Stimulated activated naive CD8-positive, alpha-beta T cell treated with anti-CD3 and anti-CD28 coated beads, Interleukin-15, Interleukin-2, amounts not matched to agents 100 U/mL and 50 U/mL, for 24 hours (primary cell): ENCODE data around the gene UGT1A6.

Experiments used
- ATAC-seq: fragments of 150-1000 bp; cut with Tn5 transposase; one replicate; pipeline ENCODE4 v1.10.0; 2021
- DNase-seq: peaks from one replicate; pipeline ENCODE4 v3.0.0; 2021

Gene UGT1A6

DNA sequence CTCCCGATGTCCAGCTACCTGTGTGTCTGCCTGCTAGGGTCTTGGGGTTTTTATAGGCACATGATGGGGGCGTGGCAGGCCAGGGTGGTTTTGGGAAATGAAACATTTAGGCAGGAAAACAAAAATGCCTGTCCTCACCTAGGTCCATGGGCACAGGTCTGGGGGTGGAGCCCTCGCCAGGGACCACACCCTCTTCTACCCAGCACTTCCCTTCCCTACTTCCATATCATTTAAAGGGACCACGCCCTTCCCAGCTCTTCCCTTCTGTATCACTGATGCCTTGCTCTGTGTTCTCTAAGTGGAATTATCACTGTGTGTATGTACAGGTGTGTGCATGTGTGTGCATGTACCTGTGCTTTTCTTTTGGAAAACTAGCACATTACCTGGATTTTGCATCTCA lies 73.7 kb downstream of the UGT1A6 start:
- ATAC-seq (no peak), DNase-seq (no peak)

DNA sequence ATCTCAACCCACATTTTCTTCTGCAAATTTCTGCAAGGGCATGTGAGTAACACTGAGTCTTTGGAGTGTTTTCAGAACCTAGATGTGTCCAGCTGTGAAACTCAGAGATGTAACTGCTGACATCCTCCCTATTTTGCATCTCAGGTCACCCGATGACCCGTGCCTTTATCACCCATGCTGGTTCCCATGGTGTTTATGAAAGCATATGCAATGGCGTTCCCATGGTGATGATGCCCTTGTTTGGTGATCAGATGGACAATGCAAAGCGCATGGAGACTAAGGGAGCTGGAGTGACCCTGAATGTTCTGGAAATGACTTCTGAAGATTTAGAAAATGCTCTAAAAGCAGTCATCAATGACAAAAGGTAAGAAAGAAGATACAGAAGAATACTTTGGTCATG lies 75.4 kb downstream of the UGT1A6 start:
- no peak for ATAC-seq
- no peak for DNase-seq

GRCh38 chr2:233769260-233769659 lies 76.6 kb downstream of the UGT1A6 start:
- DNase-seq (no peak), ATAC-seq (no peak)

DNA sequence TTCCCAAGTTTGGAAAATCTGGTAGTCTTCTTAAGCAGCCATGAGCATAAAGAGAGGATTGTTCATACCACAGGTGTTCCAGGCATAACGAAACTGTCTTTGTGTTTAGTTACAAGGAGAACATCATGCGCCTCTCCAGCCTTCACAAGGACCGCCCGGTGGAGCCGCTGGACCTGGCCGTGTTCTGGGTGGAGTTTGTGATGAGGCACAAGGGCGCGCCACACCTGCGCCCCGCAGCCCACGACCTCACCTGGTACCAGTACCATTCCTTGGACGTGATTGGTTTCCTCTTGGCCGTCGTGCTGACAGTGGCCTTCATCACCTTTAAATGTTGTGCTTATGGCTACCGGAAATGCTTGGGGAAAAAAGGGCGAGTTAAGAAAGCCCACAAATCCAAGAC lies 79.5 kb downstream of the UGT1A6 start:
- ATAC-seq (no peak), DNase-seq (no peak)

DNA sequence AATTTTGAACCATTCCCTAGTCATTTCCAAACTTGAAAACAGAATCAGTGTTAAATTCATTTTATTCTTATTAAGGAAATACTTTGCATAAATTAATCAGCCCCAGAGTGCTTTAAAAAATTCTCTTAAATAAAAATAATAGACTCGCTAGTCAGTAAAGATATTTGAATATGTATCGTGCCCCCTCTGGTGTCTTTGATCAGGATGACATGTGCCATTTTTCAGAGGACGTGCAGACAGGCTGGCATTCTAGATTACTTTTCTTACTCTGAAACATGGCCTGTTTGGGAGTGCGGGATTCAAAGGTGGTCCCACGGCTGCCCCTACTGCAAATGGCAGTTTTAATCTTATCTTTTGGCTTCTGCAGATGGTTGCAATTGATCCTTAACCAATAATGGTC lies 79.9 kb downstream of the UGT1A6 start:
- ATAC-seq (no peak), DNase-seq (no peak)

DNA sequence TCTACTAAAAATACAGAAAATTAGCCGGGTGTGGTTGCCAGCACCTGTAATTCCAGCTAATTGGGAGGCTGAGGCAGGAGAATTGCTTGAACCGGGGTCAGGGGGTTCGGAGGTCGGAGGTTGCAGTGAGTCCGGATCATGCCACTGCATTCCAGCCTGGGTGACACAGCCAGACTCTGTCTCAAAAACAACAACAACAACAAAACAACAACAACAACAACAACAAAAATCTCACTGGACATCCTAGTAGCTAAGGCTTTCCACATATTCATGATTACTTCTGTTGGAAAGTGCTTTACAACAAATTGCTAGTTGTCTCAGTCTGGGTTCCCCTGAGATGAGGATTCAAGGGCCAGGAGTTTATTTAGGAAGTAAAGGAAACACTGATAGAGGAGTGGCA lies 81.2 kb downstream of the UGT1A6 start:
- no peak for DNase-seq
- no peak for ATAC-seq

DNA sequence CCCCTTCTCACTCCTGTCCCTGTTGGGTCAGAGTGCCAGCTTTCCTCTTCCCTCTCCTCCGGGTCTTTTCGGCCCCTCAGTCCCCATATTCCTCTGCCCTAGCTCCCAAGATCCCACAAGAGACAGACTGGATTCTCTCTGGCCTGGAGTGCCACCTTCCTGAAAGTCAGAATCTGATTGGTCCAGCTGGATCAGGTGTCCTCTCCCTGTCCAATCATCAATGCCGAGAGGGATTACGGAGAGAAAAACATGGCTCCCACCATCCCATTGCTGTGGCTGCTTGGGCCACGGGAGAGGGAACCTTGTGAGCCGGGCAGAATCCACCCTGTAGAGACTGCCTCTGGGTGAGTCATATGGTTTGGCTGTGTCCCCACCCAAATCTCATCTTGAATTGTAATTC lies 82.7 kb downstream of the UGT1A6 start:
- DNase-seq, result no peak
- no peak for ATAC-seq

DNA sequence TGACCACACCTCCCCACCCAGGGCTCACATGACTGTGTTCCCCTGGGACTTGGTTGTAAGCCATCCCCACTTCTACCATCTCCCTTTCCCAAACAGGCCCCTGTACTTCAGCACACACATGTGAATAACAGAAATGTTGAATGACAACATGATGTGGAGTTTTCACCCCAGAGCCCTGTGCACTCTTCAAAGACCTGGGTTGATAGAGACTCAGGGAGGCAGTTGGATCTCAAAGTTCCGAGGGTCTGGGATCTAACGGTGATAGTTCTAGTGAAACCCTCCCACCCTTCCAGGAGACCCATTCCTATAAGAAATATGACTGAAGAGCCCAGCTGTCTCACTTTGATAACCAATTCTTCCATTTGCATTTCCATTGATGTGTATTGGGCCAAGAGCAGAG lies 85.3 kb downstream of the UGT1A6 start, which contains the start of gene MROH2A:
Gene MROH2A (plus strand): TSS at position 301 of the 400 bp plus-strand sequence. CDS start 1,029 bp downstream, outside the sequence.
- ATAC-seq, result no peak
- DNase-seq, result no peak

GRCh38 chr2:233779722-233780121 lies 87.0 kb downstream of the UGT1A6 start:
- DNase-seq, result no peak
- ATAC-seq, result no peak

DNA sequence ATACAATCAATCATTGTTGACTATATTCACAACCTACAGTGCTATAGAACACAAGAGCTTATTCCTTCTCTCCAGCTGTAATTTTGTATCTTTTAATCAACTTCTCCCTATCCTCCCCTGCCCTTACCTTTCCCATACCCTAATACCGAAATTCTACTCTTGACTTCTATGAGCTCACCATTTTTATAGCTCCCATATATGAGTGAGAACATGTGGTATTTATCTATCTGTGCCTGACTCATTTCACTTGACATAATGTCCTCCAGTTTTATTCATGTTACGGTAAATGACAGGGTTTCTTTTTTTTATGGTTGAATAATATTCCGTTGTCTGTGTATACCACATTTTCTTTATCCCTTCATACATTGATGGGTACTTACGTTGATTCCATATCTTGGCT lies 88.1 kb downstream of the UGT1A6 start:
- ATAC-seq, result no peak

DNA sequence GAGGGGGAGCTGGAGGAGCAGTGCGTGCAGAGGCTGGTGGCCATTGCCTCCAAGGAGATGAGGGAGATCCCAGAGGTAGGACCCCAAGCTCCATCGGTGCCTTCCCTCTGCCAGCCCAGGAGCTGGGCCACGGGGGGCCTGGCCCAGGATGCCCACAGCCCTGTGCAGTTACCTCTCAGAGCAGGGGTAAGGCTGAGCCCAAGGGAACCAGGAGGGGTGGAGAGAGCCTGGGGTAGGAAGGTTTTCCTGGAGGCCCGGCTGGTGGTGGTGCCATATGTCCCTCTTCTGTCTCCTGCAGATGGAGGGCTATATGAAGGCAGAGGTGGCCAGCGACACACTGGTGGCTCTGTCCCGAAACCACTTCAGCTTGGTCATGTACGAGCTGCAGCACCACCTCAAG lies 96.9 kb downstream of the UGT1A6 start:
- DNase-seq (no peak), ATAC-seq (peak; percentile 32)

More for the DNA sequence above, 88.1 kb downstream of the UGT1A6 start:
- no peak for DNase-seq

- ATAC-seq (no peak), DNase-seq (no peak)
These were observed 98.6 kb downstream of the UGT1A6 start for GRCh38 chr2:233791151-233791882.

- no peak for ATAC-seq
- DNase-seq, result no peak
These were observed 99.2 kb downstream of the UGT1A6 start for GRCh38 chr2:233791883-233792329.

- ATAC-seq (no peak), DNase-seq (no peak)
These were observed 100.0 kb downstream of the UGT1A6 start for GRCh38 chr2:233792720-233793119.

- ATAC-seq (no peak), DNase-seq (no peak)
These were observed 100.9 kb downstream of the UGT1A6 start for GRCh38 chr2:233793465-233794127.

- ATAC-seq (no peak), DNase-seq (no peak)
These were observed 101.5 kb downstream of the UGT1A6 start for GRCh38 chr2:233794128-233794658.

DNA sequence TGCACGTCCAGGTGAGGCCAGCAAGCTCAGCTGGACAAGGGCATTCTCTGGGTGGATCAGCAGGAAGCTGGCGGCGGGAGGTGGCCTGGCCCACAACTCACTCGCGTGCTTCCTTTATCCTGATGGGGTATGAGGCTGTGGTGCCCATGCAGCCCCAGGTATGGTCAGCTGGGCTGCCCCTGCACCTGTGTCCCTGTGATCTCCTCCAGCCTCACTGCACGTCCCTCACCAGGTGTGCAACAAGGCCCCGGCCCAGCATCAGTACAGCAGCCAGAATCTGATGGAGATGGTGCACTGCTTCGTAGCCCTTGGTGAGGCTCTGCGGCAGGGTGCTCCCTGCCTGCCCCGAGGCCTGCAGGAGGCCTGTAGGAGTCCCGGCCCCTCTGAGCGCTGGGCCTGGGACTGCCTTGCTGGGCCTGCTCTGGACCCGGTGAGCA lies 103.1 kb downstream of the UGT1A6 start:
- no peak for DNase-seq
- ATAC-seq, result no peak

DNA sequence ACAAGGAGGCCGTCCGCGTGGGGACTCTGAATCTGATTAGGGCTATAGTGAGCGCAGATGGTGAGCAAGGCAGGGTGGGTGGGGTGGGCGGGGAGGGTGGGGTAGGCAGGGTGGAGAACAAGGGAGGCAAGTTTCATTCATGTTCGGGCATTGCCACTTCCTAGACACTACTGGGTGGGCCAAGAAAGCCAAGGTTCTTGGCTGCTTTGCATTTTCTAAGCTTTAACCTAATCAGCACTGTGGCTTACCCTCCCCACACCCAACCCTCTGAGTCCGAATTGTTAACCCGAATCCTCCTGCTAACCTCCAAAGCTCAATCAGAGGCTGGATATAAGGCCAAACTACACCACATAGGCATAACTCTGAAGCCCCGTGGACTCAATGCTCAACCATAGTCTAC lies 103.6 kb downstream of the UGT1A6 start:
- ATAC-seq (no peak), DNase-seq (no peak)

- no peak for DNase-seq
- no peak for ATAC-seq
These were observed 105.8 kb downstream of the UGT1A6 start for GRCh38 chr2:233798335-233799086.

GRCh38 chr2:233799087-233799665 lies 106.5 kb downstream of the UGT1A6 start:
- DNase-seq (no peak), ATAC-seq (no peak)

DNA sequence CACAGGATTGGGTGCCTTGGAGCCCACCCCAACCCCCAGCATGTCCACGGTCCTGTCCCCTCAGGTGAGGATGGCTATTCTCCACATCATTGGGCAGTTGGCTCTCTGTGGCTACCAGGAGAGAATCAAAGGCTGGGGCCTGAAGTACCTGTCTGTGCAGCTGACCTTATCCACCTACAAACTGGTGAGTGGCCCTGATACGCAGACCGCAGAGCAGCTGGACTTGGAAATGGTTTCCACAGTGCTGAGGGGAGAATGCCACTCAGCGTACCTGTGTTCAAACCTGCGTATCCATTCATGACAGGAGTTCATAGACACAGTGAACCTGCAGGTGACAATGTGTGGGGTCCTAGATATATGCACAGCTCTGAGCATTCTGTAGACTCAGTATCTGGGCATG lies 107.0 kb downstream of the UGT1A6 start:
- ATAC-seq, result no peak

GRCh38 chr2:233800208-233800607 lies 107.5 kb downstream of the UGT1A6 start:
- ATAC-seq, result no peak
- no peak for DNase-seq

More for the DNA sequence above, 107.0 kb downstream of the UGT1A6 start:
- no peak for DNase-seq
